Ectodermal cell (in vitro differentiated cells): ENCODE data around the gene MPRIP.

Source experiments
- H3K27ac ChIP-seq: 2 replicates; pipeline ENCODE4 v1.7.0; 2013; ENCODE audit warnings: mild to moderate bottlenecking, low read depth, low read length; ENCODE audit not compliant: insufficient read depth, poor library complexity, severe bottlenecking
- H3K27me3 ChIP-seq: 2 replicates; pipeline ENCODE4 v1.7.0; 2013; ENCODE audit warnings: mild to moderate bottlenecking, low read length; ENCODE audit not compliant: insufficient read depth, control insufficient read depth, poor library complexity, severe bottlenecking
- H3K36me3 ChIP-seq: one replicate; pipeline ENCODE4 v1.7.0; 2013; ENCODE audit warnings: low read length; ENCODE audit not compliant: control insufficient read depth, insufficient read depth
- H3K4me1 ChIP-seq: one replicate; pipeline ENCODE4 v1.7.0; 2013; ENCODE audit warnings: low read length; ENCODE audit not compliant: control insufficient read depth, insufficient read depth
- H3K4me3 ChIP-seq: 2 replicates; pipeline ENCODE4 v1.7.0; 2013; ENCODE audit warnings: low read depth, low read length, control low read depth; ENCODE audit not compliant: insufficient read depth
- H3K9me3 ChIP-seq: 2 replicates; pipeline ENCODE4 v1.7.0; 2013; ENCODE audit warnings: mild to moderate bottlenecking, low read length, moderate library complexity; ENCODE audit not compliant: control insufficient read depth
- WGBS, 2 experiments: methylation state at CpG; one replicate each; pipeline ENCODE4 v1.1.7; 2013; ENCODE audit warnings: missing lambda C conversion rate in 2 of 2; 5-methylcytosine and 5-hydroxymethylcytosine counted together

MPRIP gene

GRCh38 chr17:17052462-17053221, 10.4 kb downstream of the MPRIP start:
- no peaks in the 10 kb centered on the region for H3K27me3 ChIP-seq
- no peak overlapping the region for H3K27ac ChIP-seq
- no peaks in the 10 kb centered on the region for H3K36me3 ChIP-seq
- H3K4me1 ChIP-seq, result peaks cover 17% of the 10 kb centered on the region
- WGBS, 2 experiments, result 89 to 93% methylated on average over 14 of the region's 14 CpGs
- no peak overlapping the region for H3K4me3 ChIP-seq
- H3K9me3 ChIP-seq, result no peaks in the 10 kb centered on the region

- no peak overlapping the region for H3K27ac ChIP-seq
- no peaks in the 10 kb centered on the region for H3K27me3 ChIP-seq
- H3K4me3 ChIP-seq, result no peak overlapping the region
- WGBS, 2 experiments, result 97 to 98% methylated on average over 7 of the region's 8 CpGs
- H3K4me1 ChIP-seq, result peaks cover 17% of the 10 kb centered on the region
- no peaks in the 10 kb centered on the region for H3K36me3 ChIP-seq
- no peaks in the 10 kb centered on the region for H3K9me3 ChIP-seq
Measured at GRCh38 chr17:17053446-17054379, 11.5 kb downstream of the MPRIP start.

- H3K27ac ChIP-seq, result no peak overlapping the region
- peaks cover 17% of the 10 kb centered on the region for H3K4me1 ChIP-seq
- 96% methylated on average over 4 of the region's 4 CpGs for WGBS, 2 experiments
- H3K27me3 ChIP-seq, result no peaks in the 10 kb centered on the region
- no peaks in the 10 kb centered on the region for H3K9me3 ChIP-seq
- no peak overlapping the region for H3K4me3 ChIP-seq
- H3K36me3 ChIP-seq, result no peaks in the 10 kb centered on the region
Measured at GRCh38 chr17:17054636-17055035, 12.4 kb downstream of the MPRIP start.

- Histone ChIP-seq H3K27ac (no peak overlapping the region), H3K27me3 (no peaks in the 10 kb centered on the region), H3K36me3 (no peaks in the 10 kb centered on the region), H3K9me3 (no peaks in the 10 kb centered on the region), H3K4me1 (peaks cover 17% of the 10 kb centered on the region), H3K4me3 (no peak overlapping the region)
- WGBS, 2 experiments, result 88% methylated on average over 16 of the region's 16 CpGs
Measured at GRCh38 chr17:17055286-17056155, 13.3 kb downstream of the MPRIP start.

GRCh38 chr17:17056156-17056539, 13.9 kb downstream of the MPRIP start:
- Histone ChIP-seq H3K4me1 (peaks cover 17% of the 10 kb centered on the region), H3K4me3 (no peak overlapping the region), H3K36me3 (no peaks in the 10 kb centered on the region), H3K27ac (no peak overlapping the region), H3K27me3 (no peaks in the 10 kb centered on the region), H3K9me3 (no peaks in the 10 kb centered on the region)
- 90 to 91% methylated on average over 8 of the region's 8 CpGs for WGBS, 2 experiments

GRCh38 chr17:17057057-17057551, 14.8 kb downstream of the MPRIP start:
- no peaks in the 10 kb centered on the region for H3K36me3 ChIP-seq
- peaks cover 12% of the 10 kb centered on the region for H3K4me1 ChIP-seq
- H3K9me3 ChIP-seq, result no peaks in the 10 kb centered on the region
- no peaks in the 10 kb centered on the region for H3K27me3 ChIP-seq
- no peak overlapping the region for H3K27ac ChIP-seq
- no peak overlapping the region for H3K4me3 ChIP-seq
- 95 to 96% methylated on average over 9 of the region's 9 CpGs for WGBS, 2 experiments

- 93 to 95% methylated on average over 6 of the region's 6 CpGs for WGBS, 2 experiments
- H3K9me3 ChIP-seq, result no peaks in the 10 kb centered on the region
- no peaks in the 10 kb centered on the region for H3K27me3 ChIP-seq
- H3K36me3 ChIP-seq, result no peaks in the 10 kb centered on the region
- no peak overlapping the region for H3K27ac ChIP-seq
- peaks cover 12% of the 10 kb centered on the region for H3K4me1 ChIP-seq
- H3K4me3 ChIP-seq, result no peak overlapping the region
Measured at GRCh38 chr17:17058304-17058703, 16.0 kb downstream of the MPRIP start.

GRCh38 chr17:17059301-17059890, 17.1 kb downstream of the MPRIP start:
- Histone ChIP-seq H3K27ac (no peak overlapping the region), H3K36me3 (no peaks in the 10 kb centered on the region), H3K4me1 (peaks cover 12% of the 10 kb centered on the region), H3K9me3 (no peaks in the 10 kb centered on the region), H3K27me3 (no peaks in the 10 kb centered on the region), H3K4me3 (no peak overlapping the region)
- 91 to 92% methylated on average over 10 of the region's 10 CpGs for WGBS, 2 experiments

- H3K27ac ChIP-seq, result no peak overlapping the region
- no peaks in the 10 kb centered on the region for H3K36me3 ChIP-seq
- 93 to 95% methylated on average over 10 of the region's 10 CpGs for WGBS, 2 experiments
- peaks cover 6% of the 10 kb centered on the region for H3K4me1 ChIP-seq
- no peak overlapping the region for H3K4me3 ChIP-seq
- H3K27me3 ChIP-seq, result no peaks in the 10 kb centered on the region
- no peaks in the 10 kb centered on the region for H3K9me3 ChIP-seq
Measured at GRCh38 chr17:17060001-17060922, 18.0 kb downstream of the MPRIP start.
